GM12878 (cell line): ENCODE data around the gene TRUB2. TPM values are rescaled to one million over a fixed set of nuclear protein-coding genes. Genes with fewer than 3 reads are reported as not detected.

Experiments
- ATAC-seq: fragments of 200-7000 bp; cut with Tn5 transposase; 3 replicates; pipeline ENCODE4 v1.9.1; 2020; ENCODE audit warnings: mild to moderate bottlenecking, moderate library complexity
- BruUV-seq: library from RNA; stranded (reverse); fragments of 400-500 nt; replicated peaks from 2 replicates; lab custom pipeline; 2021; lab: Mats Ljungman, UMichigan
- CTCF ChIA-PET: fragments of 300-600 bp; sonication (Branson Sonifier 250); formaldehyde crosslinking; extraction: SDS; loops from one replicate; lab custom pipeline; 2021; ENCODE audit warnings: inconsistent platforms; lab: Yijun Ruan, JAX
- POLR2A ChIA-PET: fragments of 350-600 bp; formaldehyde crosslinking; extraction: SDS; loops from one replicate; lab custom pipeline; 2021; ENCODE audit warnings: inconsistent platforms; lab: Charles Lee
- RAD21 ChIA-PET: fragments of 300-600 bp; sonication (Branson Sonifier 250); formaldehyde crosslinking; loops from one replicate; lab custom pipeline; 2023; ENCODE audit warnings: antibody characterized with exemption; ENCODE audit not compliant: unreplicated experiment; lab: Charles Lee
- SMC1A ChIA-PET: fragments of 300-600 bp; sonication (Branson Sonifier 250); formaldehyde crosslinking; loops from one replicate; lab custom pipeline; 2023; ENCODE audit not compliant: unreplicated experiment, uncharacterized antibody; lab: Charles Lee
- DNase-seq: peaks from one replicate; pipeline ENCODE4 v3.0.0-alpha.2; 2011; ENCODE audit warnings: low read depth, low spot score
- FAIRE-seq: peaks from 3 replicates; lab custom pipeline; 2011; peaks lifted over from hg19 to GRCh38; lab: Jason Lieb, UNC
- H2AFZ ChIP-seq: 2 replicates; pipeline ENCODE4 v1.6.0; 2011; ENCODE audit warnings: low read depth, low read length, control low read depth; ENCODE audit not compliant: control insufficient read depth
- H3K27ac ChIP-seq: 2 replicates; pipeline ENCODE4 v1.5.1; 2011; ENCODE audit warnings: control low read depth; ENCODE audit not compliant: control insufficient read depth, insufficient read depth
- H3K27me3 ChIP-seq, 2 experiments: replicated peaks in 1 of 2; 2 replicates each; pipeline versions ENCODE4 v1.6.0 to v1.6.1; 2011; ENCODE audit warnings: low read length in 1 of 2; ENCODE audit not compliant: control insufficient read depth in 2 of 2, insufficient read depth in 2 of 2
- H3K36me3 ChIP-seq, 2 experiments: 2 replicates each; pipeline ENCODE4 v1.5.1; 2011; ENCODE audit warnings: low read length in 1 of 2; ENCODE audit not compliant: control insufficient read depth in 2 of 2, insufficient read depth in 2 of 2
- H3K4me1 ChIP-seq: 2 replicates; pipeline ENCODE4 v1.6.1; 2011; ENCODE audit warnings: mild to moderate bottlenecking, low read length, moderate library complexity, mixed read lengths; ENCODE audit not compliant: control insufficient read depth, insufficient read depth
- H3K4me2 ChIP-seq: 2 replicates; pipeline ENCODE4 v1.6.0; 2011; ENCODE audit warnings: control low read depth; ENCODE audit not compliant: control insufficient read depth, insufficient read depth
- H3K4me3 ChIP-seq: fragments of 200-600 bp; sonication (generic); 2 replicates; pipeline ENCODE4 v1.5.1; 2016
- H3K79me2 ChIP-seq: 2 replicates; pipeline ENCODE4 v1.6.0; 2011; ENCODE audit warnings: low read length; ENCODE audit not compliant: control insufficient read depth, insufficient read depth
- H3K9ac ChIP-seq: 2 replicates; pipeline ENCODE4 v1.8.0; 2011; ENCODE audit warnings: low read length, control low read depth, mixed read lengths; ENCODE audit not compliant: control insufficient read depth, insufficient read depth
- H3K9me3 ChIP-seq: replicated peaks from 3 replicates; pipeline ENCODE4 v1.5.1; 2011; ENCODE audit warnings: mild to moderate bottlenecking, low read length; ENCODE audit not compliant: control insufficient read depth, insufficient read depth
- H4K20me1 ChIP-seq: 2 replicates; pipeline ENCODE4 v1.6.0; 2011; ENCODE audit not compliant: control insufficient read depth, insufficient read depth
- ETV6 ChIP-seq, 2 experiments: fragments of 450-650 bp in 1 of 2; IDR thresholded peaks in 1 of 2; conservative IDR thresholded peaks in 1 of 2; 2 replicates each; pipeline ENCODE4 v1.6.1; 2014; ENCODE audit warnings: antibody characterized with exemption in 1 of 2, borderline replicate concordance in 1 of 2, low read depth in 1 of 2, mild to moderate bottlenecking in 1 of 2, moderate library complexity in 1 of 2
- IKZF1 ChIP-seq: fragments of 450-650 bp; conservative IDR thresholded peaks from 2 replicates; pipeline ENCODE4 v1.6.1; 2017; ENCODE audit warnings: antibody characterized with exemption, mild to moderate bottlenecking
- PKNOX1 ChIP-seq: fragments of 450-650 bp; IDR thresholded peaks from 2 replicates; pipeline ENCODE4 v1.6.1; 2016; ENCODE audit warnings: mild to moderate bottlenecking
- SREBF1 ChIP-seq: IDR thresholded peaks from 2 replicates; pipeline ENCODE4 v1.6.1; 2012; ENCODE audit warnings: mild to moderate bottlenecking, low read length
- TAF1 ChIP-seq: IDR thresholded peaks from 2 replicates; pipeline ENCODE4 v1.6.1; 2011; ENCODE audit warnings: mild to moderate bottlenecking, low read depth, low read length, borderline replicate concordance
- WGBS: methylation state at CpG from one replicate; pipeline ENCODE4 v1.1.6; 2016; ENCODE audit warnings: low lambda C conversion rate; ENCODE audit not compliant: insufficient replicate concordance, insufficient coverage; ENCODE audit errors: missing lambda C conversion rate; 5-methylcytosine and 5-hydroxymethylcytosine counted together
- in situ Hi-C: fragments of 300-500 bp; cut with MboI; formaldehyde crosslinking; loops from 9 replicates; pipeline ENCODE4 v1.14.3; 2018; ENCODE audit warnings: mixed read lengths
- intact Hi-C: fragments of 100-400 bp; cut with micrococcal nuclease; formaldehyde crosslinking; loops from one replicate; pipeline ENCODE4 v1.14.2; 2022; ENCODE audit not compliant: unreplicated experiment
- polyA plus RNA-seq, 11 experiments: library from polyadenylated mRNA; depleted of rRNA in 4 of 11; unstranded in 6 of 11; stranded (reverse) in 5 of 11; fragments of >200 nt; fragmentation: Nextera tagmentation in 4 of 11; fragmentation: Illumina TruSeq in 1 of 11; extraction: Ambion mirVana in 4 of 11; extraction: Trizol in 1 of 11; gene quantifications; 1 replicate in 1 of 11; 2 replicates in 10 of 11; pipeline versions ENCODE4 v1.2.1 to v1.2.3, GENCODE V29; 2011 to 2016; ENCODE audit warnings: inconsistent platforms in 2 of 11, missing spikeins in 2 of 11, low read depth in 1 of 11
- total RNA-seq, 4 experiments: library from RNA; depleted of rRNA in 3 of 4; stranded (reverse); fragments of >200 nt in 3 of 4; fragmentation: Illumina TruSeq in 1 of 4; extraction: Trizol in 1 of 4; gene quantifications; 2 replicates each; pipeline versions ENCODE4 v1.2.1 to v1.2.3, GENCODE V29; 2013 to 2021

Gene TRUB2
- total and polyA plus RNA-seq, 10 of the 15 experiments (the other 5 are each of a cell fraction or from before 2014, with no cell fraction given): 2.8 to 70.5 (median 37.2) TPM

- BruUV-seq: no TSS peak
- Histone ChIP-seq H3K9me3 (no peaks in the 10 kb centered on the region), H4K20me1 (no peaks in the 10 kb centered on the region), H3K27ac (no peak overlapping the region), H3K4me2 (no peak overlapping the region), H3K36me3 (peaks cover 0 to 3% of the 10 kb centered on the region in 2 experiments; a peak in 1 of 4 replicates), H2AFZ (no peak overlapping the region), H3K4me1 (no peaks in the 10 kb centered on the region), H3K27me3 (no peaks in the 10 kb centered on the region), H3K9ac (no peak overlapping the region), H3K4me3 (no peak overlapping the region), H3K79me2 (no peaks in the 10 kb centered on the region)
- ATAC-seq (no peak), DNase-seq (no peak), FAIRE-seq (no peak)
- ChIA-PET SMC1A (no interaction called here), CTCF (interaction anchor here (1.7 to 2.4 kb wide), 2 partner anchors 19 to 88 kb away, joined by 3 to 14 read pairs; no protein-coding TSS in a partner anchor), POLR2A (no interaction called here), RAD21 (no interaction called here)
- in situ Hi-C loops: no loop called here
- no peak for TF ChIP-seq PKNOX1
- TF ChIP-seq TAF1: no peak
- no peak for TF ChIP-seq IKZF1
- TF ChIP-seq SREBF1: no peak
- TF ChIP-seq ETV6 (conservative IDR thresholded peaks at IDR 0.05 in 1 of 2, IDR thresholded peaks at IDR 0.05 in 1 of 2; ENCODE audit: borderline replicate concordance in 1 of 2, low read depth in 1 of 2): no peak
- WGBS: 96% methylated on average over 8 of the region's 8 CpGs
- intact Hi-C loops: loop anchor here (5.0 kb wide), 1 partner anchor 216 kb away; the partner anchor contains the start of gene PTGES2
Observed at GRCh38 chr9:128342971-128343680, 20.9 kb upstream of the TRUB2 start.
